ENCODE data around the gene HCAR3.

Gene HCAR3

GRCh38 chr12:122668268-122668667 is 48.3 kb downstream of the HCAR3 start:
- DNase-seq (ENCODE audit: low read depth): no peak

- DNase-seq (ENCODE audit: low read depth): no peak
Observed at GRCh38 chr12:122665759-122666158, 50.9 kb downstream of the HCAR3 start.

GRCh38 chr12:122665349-122665748 is 51.3 kb downstream of the HCAR3 start:
- no peak for DNase-seq (ENCODE audit: low read depth)

Data from stimulated activated CD8-positive, alpha-beta memory T cell treated with anti-CD3 and anti-CD28 coated beads, Interleukin-4, amount 100 ng/mL, for 24 hours (primary cell).